ENCODE results near the gene ADCY2.
"Not testable (repeated sequence)": the region's sequence is repeated elsewhere in the genome, so short reads cannot be mapped to it uniquely, and the experiment has no call there.

Gene ADCY2

GRCh38 chr5:7396713-7397454, 946 bp downstream of the ADCY2 start:
- DNase-seq, result no peak

DNA sequence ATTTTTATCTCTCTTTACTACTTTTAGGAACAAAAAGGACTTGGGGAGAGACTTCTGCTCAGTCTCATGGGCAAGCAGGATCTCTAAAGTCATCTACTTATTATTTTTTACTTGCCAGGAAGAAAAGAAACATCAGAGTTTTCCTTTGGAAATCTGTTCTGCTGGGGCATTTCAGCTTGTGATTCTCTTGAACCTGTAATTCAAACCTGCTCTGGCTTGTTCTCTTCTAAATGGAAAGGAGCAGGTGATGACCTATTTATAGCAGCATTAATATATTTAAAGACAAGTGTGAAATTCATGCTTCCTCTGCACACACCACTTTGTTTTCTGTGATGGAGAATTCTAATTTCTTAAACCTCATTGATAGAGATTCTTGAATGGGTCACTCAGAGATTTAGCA, 2.0 kb downstream of the ADCY2 start:
- DNase-seq, result no peak

DNA sequence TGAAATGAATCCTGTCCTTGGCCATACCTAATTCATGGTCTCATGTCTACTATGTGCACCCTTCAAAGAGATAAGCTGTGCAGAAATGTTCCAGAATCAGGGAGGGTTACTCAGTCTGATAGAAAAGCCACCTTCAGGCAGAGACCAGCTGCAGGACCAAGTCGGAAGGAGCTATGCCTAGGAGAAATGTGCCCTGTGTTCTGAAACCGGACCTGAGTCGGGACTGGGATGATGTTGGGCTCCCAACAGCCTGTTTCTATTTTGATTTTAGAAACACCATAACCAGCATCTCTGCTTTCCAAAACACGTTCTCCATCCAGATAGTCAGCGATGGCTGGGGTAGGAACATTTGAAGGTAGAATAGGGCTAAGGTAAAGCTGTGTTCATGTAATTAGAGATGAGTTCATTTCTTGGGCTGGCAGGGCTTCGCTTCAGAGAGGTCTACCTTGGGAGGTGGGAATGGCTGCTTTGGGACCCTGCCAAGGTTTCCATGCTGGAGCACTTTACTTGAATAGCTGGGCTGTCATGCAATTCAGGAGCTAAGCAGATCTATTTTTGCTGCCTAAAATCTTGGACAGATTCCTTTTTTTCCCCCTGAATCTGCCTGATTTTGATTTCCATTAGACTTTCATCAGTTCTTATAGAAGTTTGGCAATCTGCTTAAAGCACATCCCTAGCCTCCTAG, 2.8 kb downstream of the ADCY2 start:
- DNase-seq, result no peak

- no peak for DNase-seq
Measured at GRCh38 chr5:7405277-7405676, 9.3 kb downstream of the ADCY2 start.

DNA sequence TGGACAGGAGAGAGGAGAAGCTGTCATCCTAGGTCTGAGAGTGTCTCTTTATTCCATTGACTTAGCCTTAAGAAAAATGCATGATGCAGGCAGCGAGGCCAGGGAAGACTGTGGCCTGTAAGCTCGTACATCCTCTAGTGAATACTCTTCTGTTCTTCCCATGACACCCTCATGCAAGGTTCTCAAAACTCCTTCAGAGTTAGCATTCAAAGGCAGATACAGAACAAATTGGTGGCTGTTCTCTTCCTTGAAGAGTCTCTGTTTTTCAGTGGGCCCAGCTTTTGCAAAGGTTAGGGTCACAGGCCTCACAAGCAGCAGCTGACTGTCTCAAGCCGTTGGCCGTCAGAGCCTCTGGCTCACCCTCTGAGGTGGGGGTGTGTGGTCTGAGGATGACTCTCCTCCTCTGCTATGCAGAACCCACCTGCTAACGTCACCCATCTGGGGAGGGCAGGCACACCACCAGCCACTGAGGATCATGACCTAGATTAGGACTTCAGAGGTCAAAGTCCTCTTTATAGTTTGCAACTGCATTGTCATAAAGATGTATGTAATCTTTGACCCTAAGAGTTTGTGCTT, 15.1 kb downstream of the ADCY2 start:
- DNase-seq, result no peak

DNA sequence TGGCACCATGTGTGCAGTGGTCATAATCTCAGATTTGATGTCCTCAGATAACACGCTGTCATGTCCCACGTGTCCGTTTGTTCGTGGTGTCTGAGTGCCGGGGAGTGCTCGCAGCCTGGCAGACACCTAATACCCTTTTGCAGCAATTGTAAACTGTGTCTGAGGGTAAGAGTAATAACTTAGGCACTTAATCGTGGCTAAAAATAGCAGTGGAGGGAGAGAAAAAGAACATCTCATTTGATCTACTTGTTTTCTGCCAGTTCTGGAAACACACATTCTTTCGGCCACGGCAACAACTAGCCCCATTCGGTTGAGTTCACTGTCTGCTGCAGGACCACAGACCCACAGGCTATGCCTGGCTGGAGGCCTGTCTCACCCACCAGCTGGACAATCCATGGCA, 16.5 kb downstream of the ADCY2 start:
- DNase-seq, result no peak

DNA sequence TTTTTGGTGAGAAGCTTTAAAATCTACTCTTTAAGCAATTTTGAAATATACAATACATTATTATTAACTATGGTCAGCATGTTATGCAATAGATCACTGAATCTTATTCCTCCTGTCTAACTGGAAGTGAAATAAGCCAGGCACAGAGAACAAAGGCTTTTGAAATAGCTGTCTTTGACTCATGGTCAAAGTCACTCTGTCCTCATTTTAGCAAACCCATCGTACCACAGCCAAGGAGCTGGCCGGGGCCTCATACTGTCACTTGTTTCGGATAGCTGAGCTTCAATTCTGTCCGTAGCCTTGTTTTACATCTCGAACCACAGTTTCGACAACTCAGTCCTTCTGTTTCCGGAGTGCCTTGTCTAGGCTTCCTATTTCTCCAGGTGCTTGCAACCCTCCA, 19.2 kb downstream of the ADCY2 start:
- DNase-seq, result no peak

DNA sequence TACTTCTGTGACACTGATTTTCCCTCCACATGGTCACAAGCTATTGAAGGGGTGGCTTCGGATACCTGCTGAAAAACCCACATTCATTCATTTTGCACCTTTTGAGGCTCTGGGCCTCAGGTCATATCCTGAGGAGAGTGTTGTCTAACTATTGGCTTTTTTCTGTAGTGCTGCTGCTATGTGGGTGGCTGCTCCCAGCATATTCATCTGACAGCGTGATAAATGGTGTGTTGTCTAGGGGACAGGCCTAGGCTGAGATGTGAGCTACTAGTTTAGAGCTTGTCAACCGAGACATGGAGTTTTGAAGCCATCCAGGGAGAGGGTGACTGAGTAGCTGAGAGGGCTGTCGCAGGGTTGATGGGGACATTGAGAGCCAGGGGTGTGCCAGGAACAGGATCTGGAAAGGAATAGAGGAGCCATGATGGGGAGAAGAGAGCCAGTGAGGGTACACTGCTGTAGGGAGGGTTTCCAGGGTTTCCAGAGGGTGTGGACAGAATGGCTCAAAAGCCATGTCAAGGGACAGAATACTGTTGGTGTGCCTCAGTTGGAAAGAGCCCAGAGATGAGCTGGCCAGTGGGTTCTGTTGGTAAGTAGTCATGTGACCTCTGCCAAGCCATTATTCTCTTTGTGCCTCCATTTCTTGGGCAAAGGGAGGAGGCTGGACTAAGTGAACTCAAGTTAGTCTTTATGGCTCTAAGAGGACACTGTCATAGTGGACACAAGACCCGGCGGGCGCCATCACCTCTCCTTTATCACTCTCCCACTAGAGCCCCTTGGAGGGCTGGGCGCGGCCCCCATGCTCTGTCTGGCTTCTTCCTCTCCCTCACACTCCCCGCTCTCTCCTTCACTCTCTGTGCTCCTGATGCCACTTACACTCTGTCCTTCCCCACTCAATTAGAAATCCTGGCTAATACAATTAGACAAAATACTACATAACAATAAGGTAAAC, 19.9 kb downstream of the ADCY2 start:
- DNase-seq, result no peak

GRCh38 chr5:7418276-7418675, 22.3 kb downstream of the ADCY2 start:
- DNase-seq, result no peak

- no peak for DNase-seq
Measured at GRCh38 chr5:7419367-7419766, 23.4 kb downstream of the ADCY2 start.

DNA sequence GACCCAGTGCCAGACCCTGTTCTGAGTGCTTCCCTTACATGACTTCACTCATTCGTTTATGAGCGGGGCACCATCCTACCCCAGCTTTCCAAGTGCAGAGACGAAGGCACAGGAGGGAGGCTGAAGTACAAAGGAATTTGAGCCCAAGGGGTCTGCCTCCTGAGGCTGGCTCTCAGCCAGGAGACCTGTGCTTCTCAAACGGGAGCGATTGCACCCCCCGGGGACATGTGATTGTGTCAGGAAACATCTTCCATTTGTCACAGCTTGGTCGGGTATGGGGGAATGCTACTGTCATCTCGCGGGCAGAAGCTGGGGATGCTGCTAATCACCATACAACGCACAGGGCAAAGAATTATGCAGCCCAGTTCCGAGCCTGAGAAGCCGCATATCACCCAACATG, 23.9 kb downstream of the ADCY2 start:
- DNase-seq, result no peak

DNA sequence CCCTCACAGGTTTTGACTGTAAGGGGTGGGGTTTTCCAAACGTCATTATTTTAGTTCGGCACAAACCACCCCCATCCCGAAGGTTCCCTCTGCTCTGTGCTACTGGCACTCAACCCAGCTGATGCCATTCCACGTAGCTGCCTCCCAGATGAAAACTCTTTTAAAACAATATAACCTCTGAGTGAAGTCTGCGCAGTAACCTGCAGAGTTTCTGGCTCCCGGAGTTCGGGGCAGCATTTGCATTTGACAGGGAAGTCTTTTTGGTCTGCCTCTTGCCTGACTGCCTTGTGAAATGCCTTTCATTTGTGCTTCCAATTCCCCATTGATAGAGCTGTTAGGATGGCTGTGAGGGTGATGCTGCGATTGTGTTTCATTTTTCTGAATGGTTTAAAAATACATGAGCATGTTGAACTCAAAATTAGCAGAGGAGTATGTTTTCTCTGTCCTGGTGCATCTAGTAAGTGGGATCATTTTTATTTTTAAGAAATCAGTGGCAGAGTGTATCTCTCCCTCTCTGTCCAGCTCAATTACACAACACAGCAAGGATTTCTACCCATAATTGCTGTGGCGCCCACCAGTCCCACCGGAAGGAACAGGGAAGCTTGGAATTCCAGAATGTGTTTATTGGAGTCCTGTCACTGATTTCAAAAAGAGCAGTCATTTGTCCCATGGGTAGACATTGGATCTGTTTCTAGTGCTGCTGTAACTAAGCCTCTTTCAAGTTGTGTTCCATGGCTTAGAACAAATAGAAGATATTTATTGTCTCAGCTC, 24.8 kb downstream of the ADCY2 start:
- no peak for DNase-seq

DNA sequence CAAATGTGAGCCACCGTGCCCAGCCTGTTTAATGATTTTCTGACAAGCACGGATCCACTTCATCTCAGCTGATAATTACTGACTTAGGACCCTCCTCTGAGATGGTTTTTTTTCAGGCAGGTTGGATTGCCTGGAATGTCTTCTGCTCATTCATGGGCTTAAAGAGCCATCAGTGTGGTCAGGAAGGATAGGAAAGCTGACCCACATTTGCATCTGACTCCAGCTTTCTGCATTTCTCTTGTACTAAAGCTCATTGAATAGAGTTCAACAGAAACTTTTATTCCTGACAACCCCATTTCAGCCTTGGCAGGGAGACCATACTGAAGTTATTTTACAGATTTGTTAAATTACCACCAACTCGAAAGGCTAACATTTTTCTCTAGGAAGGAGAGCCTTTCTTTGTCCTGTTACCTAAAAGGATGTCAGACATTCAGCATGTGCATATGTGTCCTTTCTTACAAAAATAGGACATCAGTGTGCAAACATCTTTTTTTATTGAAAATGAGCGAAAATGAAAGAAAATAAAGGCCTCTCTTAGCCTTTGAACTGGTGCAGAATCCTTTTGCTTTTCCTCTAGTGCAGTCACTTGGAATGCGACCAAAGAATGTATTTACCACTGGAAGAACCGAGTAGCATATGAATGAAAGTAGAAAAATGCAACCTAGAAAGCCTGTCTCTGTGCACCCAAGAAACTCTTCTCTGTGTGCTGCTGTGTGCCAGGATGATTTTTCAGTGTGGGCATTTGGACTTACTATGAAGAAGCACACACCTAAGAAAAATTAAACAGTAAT, 26.6 kb downstream of the ADCY2 start:
- no peak for DNase-seq

GRCh38 chr5:7423231-7423630, 27.3 kb downstream of the ADCY2 start:
- not testable (repeated sequence) for DNase-seq

DNA sequence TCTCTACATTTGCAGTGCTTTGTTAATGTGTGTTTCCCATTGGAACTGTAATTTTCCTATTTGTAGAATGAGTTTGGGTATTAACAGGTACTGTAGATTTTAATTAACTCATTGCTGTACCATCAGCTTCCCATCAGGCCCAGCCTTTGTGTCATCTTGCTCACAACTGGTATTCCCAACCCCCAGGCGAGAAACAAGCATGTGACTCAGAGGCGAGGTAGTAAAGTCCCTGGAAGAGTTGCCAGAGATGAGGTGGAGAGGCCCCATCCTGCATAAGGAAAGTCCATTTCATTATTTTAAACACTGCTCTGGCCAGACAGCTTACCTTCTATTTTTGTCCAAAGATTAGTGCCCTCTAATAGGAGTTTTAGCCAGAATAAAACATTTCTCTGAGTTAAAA, 29.9 kb downstream of the ADCY2 start:
- DNase-seq, result no peak

- no peak for DNase-seq
Measured at GRCh38 chr5:7426284-7426683, 30.3 kb downstream of the ADCY2 start.

GRCh38 chr5:7434914-7435313, 39.0 kb downstream of the ADCY2 start:
- DNase-seq, result no peak

GRCh38 chr5:7435503-7435902, 39.6 kb downstream of the ADCY2 start:
- no peak for DNase-seq

DNA sequence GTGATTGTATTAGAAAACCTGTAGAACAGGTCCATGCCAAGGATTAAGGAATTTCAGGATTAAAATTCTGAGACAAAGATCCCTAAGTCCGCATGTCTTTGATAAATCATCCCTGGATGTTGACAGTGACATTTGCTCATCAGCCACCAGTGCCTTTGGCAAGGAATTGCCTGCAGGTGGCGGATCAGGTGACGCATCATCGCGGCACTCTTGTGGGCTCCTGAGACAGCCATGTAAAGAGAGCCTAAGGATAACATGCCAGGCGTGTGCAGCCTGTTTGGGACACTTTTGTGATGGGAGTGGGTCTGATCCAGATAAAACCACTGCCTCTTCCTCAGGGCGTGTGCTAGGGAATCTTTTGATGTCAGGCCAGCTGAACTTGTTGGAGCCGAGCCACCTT, 40.6 kb downstream of the ADCY2 start:
- DNase-seq, result no peak

DNA sequence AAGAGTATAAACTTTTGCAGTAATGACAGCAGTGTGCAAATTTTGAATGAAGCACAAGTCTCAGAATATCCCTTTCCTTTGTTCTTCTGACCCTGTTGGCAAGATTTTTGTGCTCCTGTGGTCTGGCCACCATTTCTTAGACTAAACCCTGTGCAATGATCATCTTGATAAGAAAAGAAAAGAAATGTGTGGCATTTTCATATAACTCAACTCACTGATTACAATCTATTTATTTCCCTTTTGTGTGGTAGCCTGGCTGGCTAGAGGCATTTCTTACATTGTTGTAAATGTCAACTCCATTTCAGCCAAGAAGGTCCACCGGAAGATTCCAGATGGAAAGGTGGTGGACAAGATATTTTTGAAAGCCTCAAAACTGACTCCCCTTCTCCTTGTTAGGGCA, 41.9 kb downstream of the ADCY2 start:
- DNase-seq, result no peak

- DNase-seq, result no peak
Measured at GRCh38 chr5:7445068-7445467, 49.1 kb downstream of the ADCY2 start.

DNA sequence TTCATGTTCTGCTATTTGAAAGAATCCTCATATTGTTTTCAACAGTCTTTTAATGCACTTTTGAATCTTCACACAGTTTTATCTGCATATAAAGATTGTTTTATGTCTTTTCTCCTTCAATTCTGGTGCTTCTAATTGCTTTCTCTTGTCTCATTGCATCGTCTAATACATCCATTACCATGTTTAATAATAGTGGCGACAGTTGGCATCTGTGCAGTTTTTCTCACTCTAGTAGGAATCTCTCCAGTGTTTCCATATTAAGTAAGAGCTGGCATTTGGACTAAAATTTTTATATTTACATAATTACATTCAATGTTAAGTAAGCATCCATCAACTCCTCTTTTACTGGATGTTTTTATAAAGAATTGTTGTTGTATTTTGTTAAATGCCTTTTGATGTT, 49.9 kb downstream of the ADCY2 start:
- DNase-seq, result no peak

All from CD4-positive, alpha-beta T cell treated with Interleukin-17A for 1 hour (primary cell).